GM19438 (cell line): ENCODE results near the gene TAF10.

Experiments
- ATAC-seq: cut with Tn5 transposase; IDR thresholded peaks from one replicate; pipeline ENCODE4 v1.9.1; 2021; ENCODE audit warnings: low read depth; ENCODE audit not compliant: unreplicated experiment

TAF10 gene

DNA sequence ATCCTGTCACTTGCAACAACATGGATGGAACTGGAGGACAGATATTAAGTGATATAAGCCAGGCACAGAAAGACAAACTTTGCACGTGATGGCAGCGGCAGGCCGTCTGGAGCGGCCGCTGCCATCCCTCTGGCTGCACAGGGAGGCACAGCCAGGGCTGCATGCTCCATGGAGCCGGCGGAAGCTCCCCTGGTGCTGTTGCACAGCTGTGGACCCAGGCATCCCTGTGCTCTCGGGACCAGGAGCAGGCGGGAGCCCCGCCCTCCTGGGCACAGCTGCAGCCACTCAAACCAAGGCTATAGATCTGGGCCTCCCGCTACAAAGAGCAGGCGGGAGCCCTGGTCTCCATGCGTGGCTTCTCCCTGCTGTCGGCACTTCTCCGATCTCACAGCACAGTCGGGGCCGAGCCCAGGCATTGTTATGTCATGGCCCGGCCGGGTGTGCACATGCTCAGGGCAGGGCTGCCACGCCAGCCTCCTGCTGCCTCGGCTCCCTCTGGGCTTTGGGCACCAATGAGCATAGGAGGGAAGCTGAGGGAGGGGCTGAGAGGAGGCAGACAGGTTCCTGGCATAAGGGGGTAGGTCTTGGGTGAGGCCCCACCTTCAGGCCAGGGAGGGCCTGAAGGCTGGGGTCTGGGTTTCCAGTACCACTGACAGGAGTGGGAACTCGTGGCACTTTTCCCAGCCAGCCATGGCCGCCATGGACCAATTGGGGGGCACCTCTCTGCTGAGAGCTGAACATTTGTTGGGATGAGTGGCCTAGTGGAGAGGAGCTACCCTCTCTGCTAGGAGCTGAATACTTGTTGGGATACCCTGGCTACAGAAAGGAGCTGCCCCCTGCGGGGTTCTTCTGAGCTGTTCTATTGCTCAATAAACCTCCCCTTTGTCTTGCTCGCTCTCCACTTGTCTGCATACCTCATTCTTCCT, 25.3 kb downstream of the TAF10 start:
- ATAC-seq, result no peak

GRCh38 chr11:6584528-6584927, 27.5 kb downstream of the TAF10 start:
- ATAC-seq, result no peak

GRCh38 chr11:6583584-6583983, 28.4 kb downstream of the TAF10 start:
- no peak for ATAC-seq

DNA sequence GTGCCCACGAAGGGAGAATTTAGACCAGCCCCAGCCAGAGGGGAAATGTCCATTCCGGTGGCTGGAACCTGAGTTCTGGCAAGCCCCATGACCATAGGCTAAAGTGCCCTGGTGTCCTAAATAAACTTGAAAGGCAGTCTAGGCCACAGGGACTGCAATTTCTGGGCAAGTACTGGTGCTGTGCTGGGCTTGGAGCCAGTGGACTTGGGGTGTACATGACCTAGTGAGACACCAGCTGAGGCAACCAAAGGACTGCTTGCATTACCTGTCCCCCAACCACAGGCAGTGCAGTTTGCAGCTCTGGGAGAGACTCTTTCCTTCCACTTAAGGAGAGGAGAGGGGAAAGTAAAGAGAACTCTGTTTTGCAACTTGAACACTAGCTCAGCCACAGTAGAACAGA, 32.3 kb downstream of the TAF10 start:
- ATAC-seq, result no peak

DNA sequence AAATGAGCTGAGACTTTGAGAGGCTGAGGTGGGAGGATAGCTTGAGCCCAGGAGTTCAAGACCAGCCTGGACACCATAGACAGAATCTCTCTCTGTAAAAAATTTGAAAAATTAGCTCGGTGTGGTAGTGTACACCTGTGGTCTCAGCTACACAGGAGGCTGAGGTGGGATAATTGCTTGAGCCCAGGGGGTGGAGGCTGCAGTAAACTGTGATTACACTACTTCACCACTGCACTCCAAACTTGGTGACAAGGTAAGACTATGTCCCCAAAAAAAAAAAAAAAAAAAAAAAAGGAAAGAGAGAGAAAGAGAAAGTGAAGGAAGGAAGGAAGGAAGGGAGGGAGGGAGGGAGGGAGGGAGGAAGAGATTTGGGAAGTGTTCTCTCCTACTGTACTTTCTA, 33.9 kb downstream of the TAF10 start:
- ATAC-seq, result no peak

GRCh38 chr11:6576471-6577373, 35.3 kb downstream of the TAF10 start:
- no peak for ATAC-seq

- ATAC-seq, result no peak
These were observed 37.0 kb downstream of the TAF10 start for GRCh38 chr11:6574816-6575715.

DNA sequence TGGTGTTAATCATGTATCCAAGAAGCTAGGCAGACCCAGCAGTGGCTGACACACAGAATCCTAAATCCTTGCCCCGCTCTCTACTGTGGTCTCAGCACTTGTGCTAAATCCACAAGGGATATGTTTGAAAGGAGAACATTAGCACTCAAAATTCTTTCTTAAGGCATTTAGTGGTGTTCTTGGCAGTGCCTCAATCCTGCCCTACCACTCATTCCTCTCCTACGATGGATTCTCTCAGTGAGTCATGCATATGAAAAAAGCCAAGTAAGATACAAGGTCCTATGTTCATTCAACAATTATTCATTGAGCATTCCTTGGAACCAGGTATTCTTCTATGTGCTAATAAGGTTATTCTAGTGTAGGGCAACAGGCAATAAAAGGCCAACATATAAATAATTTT, 39.8 kb downstream of the TAF10 start:
- ATAC-seq, result no peak

DNA sequence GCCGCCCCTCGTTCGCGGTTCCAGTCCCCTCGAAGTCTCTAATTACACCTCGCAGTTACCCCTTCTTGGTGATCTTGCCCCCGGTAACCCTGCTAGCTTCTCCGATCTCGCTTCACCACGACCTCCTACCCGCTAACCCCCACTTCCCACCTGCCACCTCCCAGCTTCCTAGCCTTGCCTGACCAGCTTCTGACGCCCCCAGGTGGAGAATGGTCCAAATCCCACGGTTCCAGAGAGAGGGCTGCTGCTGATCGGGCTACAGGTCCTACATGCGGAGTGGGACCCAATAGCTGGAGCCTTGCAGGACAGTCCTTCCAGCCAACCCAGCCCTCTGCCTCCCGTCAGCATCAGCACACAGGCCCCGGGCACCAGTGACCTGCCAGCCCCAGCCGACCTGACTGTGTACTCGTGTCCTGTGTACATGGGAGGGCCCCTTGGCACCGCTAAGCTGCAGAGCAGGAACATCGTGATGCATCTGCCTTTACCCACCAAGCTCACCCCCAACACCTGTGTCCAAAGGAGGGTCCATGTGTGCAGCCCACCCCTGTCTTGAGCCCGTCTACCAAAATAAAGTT, 40.5 kb downstream of the TAF10 start:
- no peak for ATAC-seq

- ATAC-seq, result no peak
These were observed 41.2 kb downstream of the TAF10 start for GRCh38 chr11:6570691-6571427.

DNA sequence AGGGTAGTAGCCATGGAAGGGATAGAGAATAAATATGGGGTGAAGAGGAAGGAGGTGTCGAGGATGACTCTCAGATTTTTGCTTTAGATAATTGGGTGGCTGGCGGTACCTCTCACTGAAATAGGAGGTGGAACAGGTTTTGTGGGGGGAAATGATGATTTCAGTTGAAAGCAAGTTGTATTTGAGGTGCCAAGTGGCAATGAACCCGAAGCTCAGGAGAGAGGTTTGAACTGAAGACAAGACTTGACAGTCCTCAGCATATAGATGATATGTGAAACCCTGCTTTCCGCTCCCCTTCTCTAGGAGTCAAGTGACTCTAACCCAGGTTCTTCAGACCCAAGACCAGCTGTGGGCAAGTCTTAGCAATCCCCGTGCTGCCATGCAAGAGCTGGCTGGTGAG, 42.3 kb downstream of the TAF10 start:
- no peak for ATAC-seq

GRCh38 chr11:6568191-6568918, 43.7 kb downstream of the TAF10 start:
- ATAC-seq, result no peak

GRCh38 chr11:6567371-6567745, 44.7 kb downstream of the TAF10 start:
- ATAC-seq, result no peak

- no peak for ATAC-seq
These were observed 45.2 kb downstream of the TAF10 start for GRCh38 chr11:6566704-6567370.

- no peak for ATAC-seq
These were observed 45.9 kb downstream of the TAF10 start for GRCh38 chr11:6565988-6566703.

DNA sequence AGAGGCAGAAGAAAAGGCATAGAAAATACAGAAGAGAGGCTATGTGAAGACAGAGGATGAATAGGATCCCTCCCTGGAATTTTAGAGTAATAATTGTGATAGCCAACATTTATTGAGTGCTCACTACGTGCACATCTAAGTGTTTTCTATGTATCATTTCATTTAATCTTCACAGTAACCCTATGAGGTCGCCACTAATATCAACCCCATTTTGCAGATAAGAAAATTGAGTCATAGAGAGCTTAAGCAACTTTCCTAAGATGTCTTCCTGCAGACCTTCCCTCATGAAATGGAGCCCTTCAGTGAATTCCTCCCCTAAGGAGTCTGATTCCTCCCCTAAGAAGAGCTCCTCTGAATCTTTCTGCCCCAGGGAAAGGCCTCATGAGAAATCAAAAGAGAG, 46.7 kb downstream of the TAF10 start:
- no peak for ATAC-seq

DNA sequence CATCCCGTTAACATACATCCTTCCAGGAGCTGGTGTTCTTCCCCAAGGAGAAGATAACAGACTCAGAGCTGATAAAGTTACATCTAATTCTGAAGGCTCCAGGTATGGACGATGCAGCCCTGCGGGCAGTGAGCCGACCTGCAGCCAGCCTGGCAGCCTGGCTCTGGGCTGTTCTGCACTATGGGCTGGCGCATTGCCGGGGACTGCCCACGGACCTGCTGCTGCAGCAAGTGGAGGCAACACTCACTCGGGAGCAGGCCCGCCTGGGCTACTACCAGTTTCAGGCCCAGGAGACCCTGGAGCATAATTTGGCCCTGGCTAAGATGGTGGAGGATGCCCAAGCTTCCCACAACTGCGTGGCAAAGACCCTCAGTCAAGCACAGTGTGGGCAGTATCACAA, 48.3 kb downstream of the TAF10 start:
- no peak for ATAC-seq

GRCh38 chr11:6563121-6563619, 48.8 kb downstream of the TAF10 start:
- no peak for ATAC-seq
